Hematopoietic multipotent progenitor cell (in vitro differentiated cells): ENCODE results near the gene MARCHF2. TPM values are rescaled to one million over a fixed set of nuclear protein-coding genes. Genes with fewer than 3 reads are reported as not detected.
A peak's percentile ranks its signal among the peaks of the same experiment; 100 is the strongest.

Source experiments
- DNase-seq, 3 donors: peaks; one replicate each; pipeline ENCODE4 v3.0.0-alpha.2; 2011 to 2015; ENCODE audit warnings: low read depth in 2 of 3, low spot score in 2 of 3
- total RNA-seq: library from RNA; depleted of rRNA; stranded (reverse); fragments of >200 nt; gene quantifications from one replicate; pipeline ENCODE4 v1.2.3, GENCODE V29; 2012

MARCHF2 gene
- total RNA-seq, 1 donor: 103 TPM

- DNase-seq: no peak
Observed at GRCh38 chr19:8387688-8388611, 25.2 kb upstream of the MARCHF2 start.

GRCh38 chr19:8388612-8388958, 24.5 kb upstream of the MARCHF2 start:
- DNase-seq: no peak

- peak; percentile 91 to 100 (median 100) for DNase-seq
Observed at GRCh38 chr19:8389891-8390616, 23.1 kb upstream of the MARCHF2 start, which contains the start of gene RAB11B. Gene RAB11B, plus strand, starts transcription at chr19:8390360. Its CDS starts 57 bp downstream, at chr19:8390417.

DNA sequence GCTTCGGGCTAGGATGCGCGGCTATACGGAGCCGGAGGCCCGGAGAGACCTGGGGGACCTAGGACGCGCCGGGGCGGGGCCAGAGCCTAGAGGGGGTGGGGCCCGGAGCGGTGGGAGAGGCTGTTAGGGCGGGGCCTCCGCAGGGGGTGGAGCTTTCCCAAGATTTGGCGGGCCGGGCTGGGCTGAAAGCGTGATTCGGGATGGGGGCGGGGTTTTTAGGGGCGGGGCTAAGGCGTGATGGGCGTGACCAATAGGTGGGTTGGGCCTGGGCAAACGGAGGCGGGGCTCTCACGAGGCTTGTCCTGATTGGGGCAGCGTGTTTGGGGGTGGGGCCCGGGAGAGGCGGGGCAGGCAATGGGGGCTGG, 22.5 kb upstream of the MARCHF2 start:
- peak; percentile 79 to 93 (median 89) for DNase-seq

DNA sequence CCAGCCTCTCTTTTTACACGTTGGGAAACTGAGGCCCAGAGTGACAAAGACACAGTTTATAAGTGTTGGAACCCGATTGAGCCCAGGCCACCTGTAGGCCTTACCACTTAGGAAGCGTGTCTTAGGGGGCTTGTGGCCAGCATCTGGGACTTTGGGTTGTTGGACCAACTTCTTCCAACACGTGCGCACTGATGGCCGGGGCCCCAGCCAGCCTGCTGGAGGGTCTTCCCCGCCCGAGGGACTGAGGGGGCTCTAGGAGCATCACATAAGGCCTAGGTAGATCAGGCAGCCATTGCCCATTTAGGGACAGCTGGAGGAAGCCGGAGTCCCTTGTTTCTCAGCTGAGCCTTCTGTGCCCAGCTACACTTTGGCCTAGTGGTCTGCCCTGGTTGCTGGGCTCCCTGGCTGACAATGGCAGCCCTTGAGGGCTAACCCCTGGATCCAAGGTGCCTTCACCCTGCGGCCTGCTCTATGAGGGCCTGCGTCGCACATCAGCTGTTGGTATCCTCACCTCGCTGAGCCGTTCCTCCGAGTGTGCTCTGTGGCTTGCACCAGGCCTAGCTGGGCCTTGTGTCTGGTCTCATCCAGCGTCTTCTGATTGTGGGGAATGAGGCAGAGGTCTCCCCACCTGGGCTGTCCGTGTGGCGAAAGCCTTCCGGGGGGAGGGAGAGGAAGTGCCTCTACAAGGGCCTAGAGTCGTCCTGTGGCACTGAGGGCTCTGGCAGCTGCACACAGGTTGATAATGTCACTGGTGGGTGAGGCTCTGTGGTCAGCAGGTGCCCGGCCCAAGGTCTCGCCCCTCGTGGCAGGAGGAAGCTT, 21.7 kb upstream of the MARCHF2 start:
- DNase-seq: no peak

DNA sequence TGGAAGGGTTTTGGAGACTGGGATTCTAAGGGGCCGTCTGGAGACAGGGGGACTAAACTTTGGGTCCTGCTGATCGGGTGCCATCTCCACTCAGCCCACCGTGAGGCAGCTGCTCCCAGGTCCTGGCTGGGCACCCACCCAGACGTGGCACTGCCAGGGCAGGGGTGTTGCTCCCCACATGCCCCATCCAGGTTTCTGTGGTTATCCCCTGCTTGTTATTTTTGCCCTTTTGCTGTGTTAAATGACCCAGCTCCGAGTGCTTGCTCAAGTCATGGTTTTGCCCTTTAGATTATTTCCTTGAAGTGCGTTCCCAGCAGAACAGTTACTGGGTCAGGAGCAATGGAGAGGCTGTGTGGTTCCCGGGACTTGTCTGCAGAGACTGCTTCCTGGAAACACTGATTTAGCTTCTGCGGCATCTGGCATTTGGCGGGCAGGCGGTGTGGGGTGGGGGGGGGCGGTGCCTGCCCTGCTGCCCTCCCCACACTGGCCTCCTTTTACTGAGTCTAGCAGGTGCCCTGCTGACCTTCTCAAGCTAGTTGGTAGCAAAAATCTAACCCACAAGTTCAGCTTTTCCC, 21.0 kb upstream of the MARCHF2 start:
- DNase-seq: no peak

GRCh38 chr19:8393192-8393870, 19.8 kb upstream of the MARCHF2 start:
- no peak for DNase-seq

DNA sequence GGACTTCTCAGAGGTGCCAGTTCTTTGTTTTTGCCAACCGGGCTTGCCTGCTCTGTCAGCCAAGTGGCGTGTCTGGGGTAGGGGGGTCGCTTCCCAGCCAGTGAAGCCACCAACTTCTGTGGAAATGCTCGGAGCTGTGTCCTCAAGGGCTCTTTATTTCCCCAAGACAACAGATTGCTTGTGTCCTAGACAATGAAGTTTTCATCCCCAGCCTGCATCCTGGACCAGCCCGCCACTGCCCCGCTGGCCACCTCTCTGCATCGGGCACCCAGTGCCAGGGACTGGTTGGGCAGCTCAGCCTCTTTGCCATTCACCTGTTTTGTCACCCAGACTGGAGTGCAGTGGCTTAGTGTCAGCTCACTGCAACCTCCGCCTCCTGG, 19.2 kb upstream of the MARCHF2 start:
- no peak for DNase-seq

- no peak for DNase-seq
Observed at GRCh38 chr19:8395621-8396082, 17.5 kb upstream of the MARCHF2 start.

GRCh38 chr19:8396185-8396562, 16.9 kb upstream of the MARCHF2 start:
- DNase-seq: no peak

- peak; percentile 42 to 83 (median 63) for DNase-seq
Observed at GRCh38 chr19:8396563-8397203, 16.4 kb upstream of the MARCHF2 start.

DNA sequence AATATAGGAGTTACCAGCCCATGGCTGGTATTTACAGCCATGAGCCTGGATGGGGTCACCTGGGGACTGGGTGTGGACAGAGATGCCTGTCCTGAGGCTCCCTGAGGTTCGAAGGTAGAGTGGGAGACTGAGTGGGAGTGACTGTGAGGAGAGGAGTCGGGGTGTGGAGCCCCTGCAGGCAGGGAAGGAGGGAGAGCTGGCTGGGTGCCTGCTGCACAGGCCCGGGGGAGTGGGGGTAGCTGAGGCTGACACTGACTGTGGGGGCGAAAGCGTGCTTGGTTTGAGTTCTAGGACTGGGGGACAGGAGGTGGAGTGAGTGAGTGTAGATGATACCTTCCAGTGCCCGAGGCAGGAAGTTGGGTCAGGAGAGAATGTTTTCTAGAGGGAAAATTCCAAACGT, 15.8 kb upstream of the MARCHF2 start:
- no peak for DNase-seq

- no peak for DNase-seq
Observed at GRCh38 chr19:8397746-8398310, 15.3 kb upstream of the MARCHF2 start.

- DNase-seq: no peak
Observed at GRCh38 chr19:8398311-8398771, 14.8 kb upstream of the MARCHF2 start.

- no peak for DNase-seq
Observed at GRCh38 chr19:8399681-8400188, 13.4 kb upstream of the MARCHF2 start.

GRCh38 chr19:8401981-8402411, 11.1 kb upstream of the MARCHF2 start:
- DNase-seq: no peak

DNA sequence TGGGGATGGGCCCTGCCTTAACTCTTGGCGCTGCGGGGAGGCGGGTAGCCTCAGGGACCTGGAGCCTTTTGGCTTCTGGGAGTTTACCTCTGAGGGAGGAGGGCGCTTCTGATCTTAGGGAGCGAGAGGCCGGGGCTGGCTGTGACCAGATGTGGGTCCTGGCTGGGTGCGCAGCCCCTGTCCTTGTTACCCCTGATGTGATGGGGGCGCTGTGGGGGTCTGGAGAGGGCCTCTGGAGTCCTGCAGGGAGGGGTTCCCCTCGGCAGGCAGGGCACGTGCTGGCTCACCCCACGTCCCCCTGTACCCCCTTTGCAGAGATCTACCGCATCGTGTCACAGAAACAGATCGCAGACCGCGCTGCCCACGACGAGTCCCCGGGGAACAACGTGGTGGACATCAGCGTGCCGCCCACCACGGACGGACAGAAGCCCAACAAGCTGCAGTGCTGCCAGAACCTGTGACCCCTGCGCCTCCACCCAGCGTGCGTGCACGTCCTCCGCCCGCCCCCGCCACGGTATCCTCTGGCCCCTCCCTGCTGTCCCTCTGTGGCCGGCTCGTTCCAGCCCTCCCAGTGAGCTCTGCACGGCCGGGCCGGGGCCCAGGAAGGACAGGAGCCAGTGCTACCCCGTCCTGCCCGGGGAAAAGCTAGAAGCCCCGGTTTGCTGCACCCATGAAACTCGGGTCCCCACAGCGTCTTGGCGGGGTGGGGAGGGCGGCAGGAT, 9.8 kb upstream of the MARCHF2 start:
- no peak for DNase-seq

- no peak for DNase-seq
Observed at GRCh38 chr19:8403820-8404109, 9.3 kb upstream of the MARCHF2 start.
